Brain pericyte (primary cell): ENCODE measurements around the gene MAOB.

Experiments used
- DNase-seq: peaks from one replicate; pipeline ENCODE4 v3.0.0-alpha.2; 2012; ENCODE audit warnings: low read depth, low spot score

Gene MAOB

DNA sequence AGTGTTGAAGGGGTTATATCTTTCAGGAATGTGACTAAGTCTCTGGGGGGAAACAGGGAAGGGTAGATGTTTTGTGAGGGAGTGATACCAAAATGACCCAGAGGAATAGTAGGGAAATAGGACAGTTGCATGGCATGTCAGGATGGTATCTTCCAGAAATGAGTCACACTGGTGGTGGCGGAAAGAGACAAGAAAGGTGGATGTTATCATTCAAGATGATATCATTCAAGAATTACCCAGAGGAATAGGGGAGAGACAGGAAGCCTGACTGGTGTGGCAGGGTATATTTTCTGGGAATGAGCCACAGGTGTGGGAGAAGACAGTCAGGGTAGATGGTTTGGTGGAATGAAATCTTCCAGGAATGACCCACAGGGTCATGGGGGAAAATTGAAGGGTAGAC is 165.1 kb downstream of the MAOB start:
- no peak for DNase-seq

DNA sequence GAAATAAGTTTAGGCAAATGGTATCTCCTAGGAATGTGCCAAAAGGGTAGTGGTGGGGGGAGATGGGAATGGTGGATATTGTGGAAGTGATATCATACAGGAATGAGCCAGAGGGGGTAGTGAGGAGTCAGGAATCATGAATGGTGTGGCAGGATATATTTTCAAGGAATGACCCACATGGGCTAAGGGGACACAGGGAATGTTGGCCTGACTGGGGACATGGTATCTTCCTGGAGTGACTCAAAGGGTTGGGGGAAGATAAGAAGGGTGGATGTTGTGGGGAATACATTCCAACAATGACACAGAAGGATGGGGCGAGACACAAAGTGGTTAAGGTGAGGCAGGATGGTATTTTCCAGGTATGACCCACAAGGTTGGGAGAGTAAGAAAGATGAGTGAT is 165.6 kb downstream of the MAOB start:
- DNase-seq = no peak
